G401.6 (cell line): ENCODE measurements around the gene METTL13.

Experiments used
- FAIRE-seq: peaks from 2 replicates; lab custom pipeline; 2012; peaks lifted over from hg19 to GRCh38; lab: Jason Lieb, UNC

METTL13 gene

GRCh38 chr1:171781176-171781875 lies at the start of gene METTL13:
METTL13 (plus strand) TSS chr1:171781660; CDS start chr1:171781968, 308 bp downstream.
- FAIRE-seq: peak; percentile 99

- no peak for FAIRE-seq
These were observed 45.3 kb upstream of the METTL13 start for GRCh38 chr1:171736196-171736595.

GRCh38 chr1:171738911-171739310 lies 42.5 kb upstream of the METTL13 start:
- FAIRE-seq: no peak

- no peak for FAIRE-seq
These were observed 41.8 kb upstream of the METTL13 start for GRCh38 chr1:171739656-171740055.

DNA sequence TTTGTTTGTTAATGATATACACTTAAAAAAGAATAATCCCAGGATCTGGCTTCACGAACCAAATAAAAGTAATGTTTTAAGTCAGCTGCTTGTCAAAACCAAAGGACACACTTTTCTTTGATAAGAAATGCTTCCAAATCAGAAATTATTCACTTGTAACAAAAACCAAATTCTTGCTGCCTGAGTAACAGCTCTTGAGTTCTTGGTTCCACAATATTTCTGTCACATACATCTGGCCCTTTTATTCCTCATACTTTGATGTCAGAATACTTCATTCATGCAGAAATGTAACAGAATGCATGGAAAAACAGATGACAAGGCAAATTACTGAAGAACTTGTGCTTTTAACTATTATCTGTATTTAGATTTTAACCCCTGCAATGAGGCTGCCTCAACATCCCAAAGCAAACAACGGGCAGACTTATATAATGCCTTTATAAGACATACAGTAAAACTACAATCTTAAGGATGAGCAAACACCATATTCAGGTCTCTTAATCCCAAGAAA lies 41.0 kb upstream of the METTL13 start:
- no peak for FAIRE-seq

- no peak for FAIRE-seq
These were observed 40.2 kb upstream of the METTL13 start for GRCh38 chr1:171740987-171741871.

DNA sequence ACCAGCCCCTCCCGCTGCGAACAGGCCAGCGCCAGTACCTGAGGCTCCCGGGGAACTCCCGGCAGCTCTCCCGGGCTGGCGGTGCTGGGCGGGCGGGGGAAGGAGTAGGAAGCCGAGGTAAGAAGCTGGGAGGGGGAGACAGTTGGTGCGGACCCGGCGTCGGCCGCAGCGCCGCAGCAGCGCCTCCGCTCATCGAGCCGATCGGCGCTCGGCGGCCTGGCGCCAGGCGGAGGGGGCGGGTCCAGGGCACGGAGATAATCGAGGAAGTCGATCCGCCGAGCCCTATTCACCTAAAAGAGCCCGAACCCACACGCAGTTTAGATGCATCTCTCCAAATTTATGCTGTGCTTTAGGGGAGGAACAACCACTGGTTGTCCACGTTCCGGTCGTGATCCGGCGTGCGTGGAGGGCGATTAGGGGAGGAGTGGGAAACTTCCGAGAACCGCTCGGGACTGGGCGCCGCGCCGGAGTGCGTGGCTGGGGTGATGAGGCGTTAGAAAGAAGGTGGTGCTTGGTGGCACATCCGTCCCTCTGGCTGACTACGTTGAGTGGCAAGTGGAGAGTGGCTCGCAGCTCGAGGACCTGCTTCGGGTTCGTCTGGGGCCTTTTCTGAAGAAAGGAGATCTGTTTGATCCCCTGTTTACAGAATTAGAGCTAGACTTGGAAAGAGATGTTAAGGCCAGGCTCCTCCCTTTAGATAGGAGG lies 39.4 kb upstream of the METTL13 start, which contains the start of gene VAMP4:
TSS of gene VAMP4 (minus strand) at position 194 of the 705 bp plus-strand sequence. CDS start 3,651 bp downstream, outside the sequence.
- no peak for FAIRE-seq

DNA sequence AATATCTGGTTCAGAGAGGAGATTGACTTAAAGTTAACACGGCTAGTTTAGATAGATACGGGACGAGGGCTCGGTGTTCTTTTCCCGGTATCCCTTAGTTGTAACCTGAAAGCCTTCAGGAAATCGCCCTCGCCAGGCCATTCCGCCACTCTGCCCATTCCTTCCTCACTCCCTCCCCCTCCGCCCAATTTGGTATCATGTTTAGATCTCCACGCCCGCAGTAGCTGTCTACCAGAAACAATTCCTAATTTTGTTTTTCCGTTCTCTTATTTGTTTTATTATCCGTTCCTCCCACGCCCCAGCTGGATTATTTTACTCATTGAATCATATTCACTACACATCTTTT lies 38.9 kb upstream of the METTL13 start:
- FAIRE-seq: no peak

DNA sequence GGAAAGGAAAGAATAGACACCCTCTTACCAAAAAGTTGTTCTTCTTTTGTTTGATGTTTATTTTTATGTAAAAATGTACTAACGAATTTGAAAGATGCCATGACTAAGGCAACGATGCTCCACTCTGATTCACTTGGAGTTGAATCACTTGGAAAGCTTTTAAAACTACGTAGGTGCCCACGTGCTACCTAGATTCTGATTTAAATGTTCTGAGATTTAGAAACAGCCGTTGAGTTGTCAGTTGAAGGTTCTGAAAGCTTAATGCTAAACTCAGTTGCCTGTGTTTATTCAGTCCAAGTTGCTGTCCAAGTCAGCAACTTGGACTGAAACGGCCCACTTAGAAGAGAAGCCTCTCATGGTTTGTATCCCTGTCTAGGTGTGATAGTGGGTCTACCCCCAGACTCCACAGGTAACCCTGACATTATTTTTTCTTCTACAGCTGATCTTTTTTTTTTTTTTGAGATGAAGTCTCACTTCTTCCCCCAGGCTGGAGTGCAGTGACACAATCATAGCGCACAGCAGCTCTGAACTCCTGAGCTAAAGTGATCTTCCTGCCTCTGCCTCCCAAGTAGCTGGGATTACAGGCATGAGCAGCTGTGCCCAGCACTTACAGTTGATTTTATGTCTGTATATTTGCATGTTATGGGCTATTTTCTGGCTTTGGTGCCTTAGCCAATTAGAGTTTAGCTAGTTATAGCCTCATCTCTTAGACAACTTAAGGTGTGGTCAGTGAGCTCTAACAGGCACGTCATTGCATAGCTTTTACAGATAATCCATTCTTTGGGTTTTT lies 38.2 kb upstream of the METTL13 start:
- no peak for FAIRE-seq

DNA sequence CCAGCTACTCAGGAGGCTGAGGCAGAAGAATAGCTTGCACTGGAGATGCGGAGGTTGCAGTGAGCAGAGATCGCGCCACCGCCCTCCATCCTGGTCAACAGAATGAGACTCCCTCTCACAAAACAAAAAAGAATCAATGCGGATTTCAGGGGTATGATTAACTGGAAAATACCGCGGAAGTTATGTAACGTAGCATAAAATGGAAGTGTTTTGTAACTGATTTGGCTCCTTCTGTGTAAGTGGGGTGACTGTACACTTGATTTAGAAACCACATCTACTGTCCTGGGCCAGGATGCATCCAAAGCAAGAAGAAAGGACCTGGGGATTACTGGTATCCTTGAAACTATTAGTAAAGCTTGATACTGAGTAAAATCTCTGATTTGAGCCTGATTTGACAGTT lies 36.5 kb upstream of the METTL13 start:
- no peak for FAIRE-seq

- no peak for FAIRE-seq
These were observed 32.8 kb upstream of the METTL13 start for GRCh38 chr1:171748651-171749050.

- no peak for FAIRE-seq
These were observed 30.2 kb upstream of the METTL13 start for GRCh38 chr1:171751221-171751620.

- peak; percentile 82 for FAIRE-seq
These were observed 28.3 kb upstream of the METTL13 start for GRCh38 chr1:171753182-171753581.

- no peak for FAIRE-seq
These were observed 27.6 kb upstream of the METTL13 start for GRCh38 chr1:171753685-171754352.

DNA sequence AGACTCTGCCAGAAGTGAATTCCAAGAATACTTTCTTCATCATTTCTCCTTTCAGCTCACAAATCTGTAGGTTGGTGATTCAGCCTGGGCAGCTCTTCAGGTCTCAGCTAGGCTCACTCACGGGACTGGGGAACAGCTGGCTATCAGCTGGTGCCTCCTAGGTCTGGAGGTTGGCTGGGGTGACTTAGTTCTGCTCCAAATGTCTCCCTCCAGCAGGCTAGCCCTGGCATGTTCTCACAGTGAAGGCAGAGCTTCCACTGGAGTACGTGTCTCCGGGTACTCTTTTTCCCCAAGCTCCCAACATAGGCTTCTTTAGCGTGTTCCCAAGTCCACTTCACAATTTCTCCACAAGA lies 27.1 kb upstream of the METTL13 start:
- no peak for FAIRE-seq

GRCh38 chr1:171754971-171755370 lies 26.5 kb upstream of the METTL13 start:
- FAIRE-seq: no peak

DNA sequence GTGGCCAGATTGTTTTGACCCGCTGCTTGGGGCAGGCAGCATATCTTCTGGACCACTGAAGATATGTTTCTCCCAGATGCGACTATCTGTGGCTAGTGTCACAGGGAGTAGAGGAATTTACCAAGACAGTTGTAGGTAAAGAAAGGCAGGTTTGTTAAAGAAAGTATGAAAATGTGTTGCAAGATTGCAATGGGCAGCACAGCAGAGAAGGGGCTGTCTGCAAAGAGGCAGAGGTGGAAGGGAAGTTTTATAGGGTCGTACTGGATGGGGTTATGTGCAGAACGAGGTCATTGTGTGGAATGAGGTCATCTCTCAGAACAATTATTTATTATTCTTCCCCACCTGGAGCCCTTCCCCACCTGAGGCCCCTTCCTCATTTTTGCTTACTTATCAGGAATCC lies 24.6 kb upstream of the METTL13 start:
- no peak for FAIRE-seq

DNA sequence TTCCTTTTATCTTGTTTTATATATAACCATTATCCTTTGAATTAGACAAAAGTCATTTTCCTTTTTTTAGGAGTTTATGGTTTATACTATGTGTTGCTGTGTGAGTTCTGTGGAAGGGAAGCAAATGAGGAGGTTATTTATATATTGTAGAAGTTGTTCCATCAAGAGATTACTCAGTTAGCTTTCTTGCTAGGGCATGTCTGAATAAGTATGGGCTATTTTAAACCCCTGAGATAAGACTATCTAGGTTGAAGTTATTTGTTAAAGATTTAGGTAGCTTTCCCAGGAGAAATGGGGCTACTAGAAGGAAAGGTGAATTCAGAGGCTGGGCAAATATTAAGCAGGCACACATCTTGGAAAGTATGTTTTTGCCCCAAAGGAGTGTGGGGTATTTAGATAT lies 23.4 kb upstream of the METTL13 start:
- FAIRE-seq: no peak

DNA sequence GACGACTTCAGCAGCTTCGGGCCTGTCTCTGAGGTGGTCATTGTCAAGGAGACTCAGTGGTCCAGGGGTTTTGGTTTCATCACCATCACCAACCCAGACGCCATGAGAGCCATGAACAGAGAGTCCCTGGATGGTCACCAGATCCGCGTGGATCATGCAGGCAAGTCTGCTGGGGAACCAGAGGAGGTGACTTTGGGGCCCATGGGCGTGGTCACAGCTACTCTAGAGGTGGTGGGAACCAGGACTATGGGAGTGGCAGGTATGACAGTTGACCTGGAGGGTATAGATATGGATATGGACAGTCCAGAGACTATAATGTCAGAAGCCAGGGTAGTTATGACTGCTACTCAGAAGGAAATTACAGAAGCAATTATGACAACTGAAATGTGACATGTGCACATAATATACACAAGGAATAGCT lies 19.3 kb upstream of the METTL13 start:
- no peak for FAIRE-seq

GRCh38 chr1:171763764-171764163 lies 17.7 kb upstream of the METTL13 start:
- FAIRE-seq: no peak

- FAIRE-seq: no peak
These were observed 12.3 kb upstream of the METTL13 start for GRCh38 chr1:171769171-171769570.
